ENCODE results near the gene C2orf72.
"Not testable (repeated sequence)": the region's sequence is repeated elsewhere in the genome, so short reads cannot be mapped to it uniquely, and the experiment has no call there.

C2orf72 gene

DNA sequence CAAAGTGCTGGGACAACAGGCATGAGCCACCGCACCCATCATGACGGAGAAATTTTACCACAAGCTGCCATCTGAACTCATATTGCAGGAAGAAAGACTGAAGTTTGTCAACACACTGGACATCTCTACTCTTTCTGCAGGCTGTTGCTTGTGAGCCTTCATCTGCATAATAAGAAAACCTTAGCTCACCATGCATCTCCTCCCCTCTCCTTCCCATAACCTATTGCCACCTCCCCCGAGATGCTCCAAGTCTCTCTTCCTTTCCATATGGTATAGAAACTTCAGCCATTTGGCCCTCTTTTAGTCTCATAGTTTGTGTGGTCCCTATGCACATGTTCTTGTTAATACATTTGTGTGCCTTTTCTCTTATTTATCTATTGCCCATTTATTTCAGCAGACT is 19.1 kb upstream of the C2orf72 start:
- Histone ChIP-seq H3F3A (ENCODE audit: control insufficient read depth, insufficient read depth) (no peaks in the 10 kb centered on the region), H3K79me2 (ENCODE audit: control insufficient read depth, low read length) (no peaks in the 10 kb centered on the region), H3K4me1 (ENCODE audit: control insufficient read depth, low read length) (no peaks in the 10 kb centered on the region), H3K36me3 (ENCODE audit: control insufficient read depth, low read length) (no peaks in the 10 kb centered on the region), H4K20me1 (ENCODE audit: control insufficient read depth, insufficient read depth, low read depth, low read length) (no peaks in the 10 kb centered on the region), H3K4me2 (ENCODE audit: low read length) (no peak overlapping the region), H3K27me3 (ENCODE audit: control insufficient read depth, low read length) (peaks cover 18% of the 10 kb centered on the region), H3K4me3 (ENCODE audit: low read length) (no peak overlapping the region), H3K27ac (ENCODE audit: low read depth, low read length) (no peak overlapping the region), H3K9me2 (replicated peaks; ENCODE audit: control insufficient read depth, low read length) (no peaks in the 10 kb centered on the region), H3K9me3 (ENCODE audit: control insufficient read depth, insufficient read depth, low read length) (no peaks in the 10 kb centered on the region)
- TF ChIP-seq, protein P1, sequence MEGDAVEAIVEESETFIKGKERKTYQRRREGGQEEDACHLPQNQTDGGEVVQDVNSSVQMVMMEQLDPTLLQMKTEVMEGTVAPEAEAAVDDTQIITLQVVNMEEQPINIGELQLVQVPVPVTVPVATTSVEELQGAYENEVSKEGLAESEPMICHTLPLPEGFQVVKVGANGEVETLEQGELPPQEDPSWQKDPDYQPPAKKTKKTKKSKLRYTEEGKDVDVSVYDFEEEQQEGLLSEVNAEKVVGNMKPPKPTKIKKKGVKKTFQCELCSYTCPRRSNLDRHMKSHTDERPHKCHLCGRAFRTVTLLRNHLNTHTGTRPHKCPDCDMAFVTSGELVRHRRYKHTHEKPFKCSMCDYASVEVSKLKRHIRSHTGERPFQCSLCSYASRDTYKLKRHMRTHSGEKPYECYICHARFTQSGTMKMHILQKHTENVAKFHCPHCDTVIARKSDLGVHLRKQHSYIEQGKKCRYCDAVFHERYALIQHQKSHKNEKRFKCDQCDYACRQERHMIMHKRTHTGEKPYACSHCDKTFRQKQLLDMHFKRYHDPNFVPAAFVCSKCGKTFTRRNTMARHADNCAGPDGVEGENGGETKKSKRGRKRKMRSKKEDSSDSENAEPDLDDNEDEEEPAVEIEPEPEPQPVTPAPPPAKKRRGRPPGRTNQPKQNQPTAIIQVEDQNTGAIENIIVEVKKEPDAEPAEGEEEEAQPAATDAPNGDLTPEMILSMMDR (IDR thresholded peaks at IDR 0.05; ENCODE audit: low read depth, low read length, poor library complexity, severe bottlenecking), result no peak
- no peak for TF ChIP-seq EZH2phosphoT487 (IDR thresholded peaks at IDR 0.05; ENCODE audit: borderline replicate concordance, low read length)

DNA sequence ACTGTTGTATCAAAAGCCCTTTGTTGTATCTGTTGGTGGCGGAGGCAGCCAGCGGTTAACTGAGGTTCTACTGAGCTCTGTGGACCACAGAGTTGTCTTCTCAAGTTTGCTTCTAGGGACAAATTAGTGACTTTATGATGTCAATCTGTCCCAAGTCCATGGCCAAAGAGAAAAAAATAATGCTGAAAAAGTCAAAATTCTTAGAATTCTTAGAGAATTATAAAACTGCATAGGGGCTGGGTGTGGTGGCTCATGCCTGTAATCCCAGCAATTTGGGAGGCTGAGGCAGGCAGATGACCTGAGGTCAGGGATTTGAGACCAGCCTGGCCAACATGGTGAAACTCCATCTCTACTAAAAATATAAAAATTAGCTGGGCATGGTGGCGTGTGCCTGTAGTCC is 12.3 kb upstream of the C2orf72 start:
- not testable (repeated sequence) for H3K4me3 ChIP-seq (ENCODE audit: low read length); H3K4me2 ChIP-seq (ENCODE audit: low read length); H3F3A ChIP-seq (ENCODE audit: control insufficient read depth, insufficient read depth); H3K79me2 ChIP-seq (ENCODE audit: control insufficient read depth, low read length); H3K27ac ChIP-seq (ENCODE audit: low read depth, low read length); H3K4me1 ChIP-seq (ENCODE audit: control insufficient read depth, low read length); H3K9me2 ChIP-seq (replicated peaks; ENCODE audit: control insufficient read depth, low read length); H3K36me3 ChIP-seq (ENCODE audit: control insufficient read depth, low read length); H3K9me3 ChIP-seq (ENCODE audit: control insufficient read depth, insufficient read depth, low read length); H4K20me1 ChIP-seq (ENCODE audit: control insufficient read depth, insufficient read depth, low read depth, low read length)
- peaks cover 12% of the 10 kb centered on the region; the same call in 1 of the 2 replicates for H3K27me3 ChIP-seq (ENCODE audit: control insufficient read depth, low read length)

DNA sequence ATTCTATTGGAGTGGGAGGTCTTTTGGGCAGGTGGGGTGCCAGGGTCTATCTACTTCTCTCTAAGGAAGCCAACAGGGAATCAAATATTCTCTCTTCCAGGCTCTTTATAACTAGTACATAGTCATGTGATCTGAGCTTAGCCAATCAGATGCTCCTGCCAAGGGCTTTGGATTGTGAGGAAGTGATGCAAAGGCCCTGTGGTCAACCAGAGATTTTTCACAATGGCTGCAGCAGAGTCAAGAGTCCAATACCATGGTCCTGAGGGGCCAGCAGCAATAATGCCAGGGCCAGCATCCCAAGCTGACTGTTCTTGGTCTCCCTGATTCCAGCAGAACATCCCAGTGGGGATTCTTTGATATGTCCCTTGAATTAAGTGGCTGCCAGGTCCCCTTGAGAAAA is 8.4 kb upstream of the C2orf72 start:
- H3K4me2 ChIP-seq (ENCODE audit: low read length), result no peak overlapping the region
- 0 out of 2 replicates have a peak, but pooled peaks cover 15% of the 10 kb centered on the region for H3K27me3 ChIP-seq (ENCODE audit: control insufficient read depth, low read length)
- no peaks in the 10 kb centered on the region for H3K4me1 ChIP-seq (ENCODE audit: control insufficient read depth, low read length)
- H3K79me2 ChIP-seq (ENCODE audit: control insufficient read depth, low read length), result no peaks in the 10 kb centered on the region
- no peak for TF ChIP-seq EZH2phosphoT487 (IDR thresholded peaks at IDR 0.05; ENCODE audit: borderline replicate concordance, low read length)
- TF ChIP-seq, protein P1 (IDR thresholded peaks at IDR 0.05; ENCODE audit: low read depth, low read length, poor library complexity, severe bottlenecking), result no peak
- H3K27ac ChIP-seq (ENCODE audit: low read depth, low read length), result no peak overlapping the region
- no peaks in the 10 kb centered on the region for H3F3A ChIP-seq (ENCODE audit: control insufficient read depth, insufficient read depth)
- H3K4me3 ChIP-seq (ENCODE audit: low read length), result no peak overlapping the region
- H4K20me1 ChIP-seq (ENCODE audit: control insufficient read depth, insufficient read depth, low read depth, low read length), result no peaks in the 10 kb centered on the region
- H3K36me3 ChIP-seq (ENCODE audit: control insufficient read depth, low read length), result no peaks in the 10 kb centered on the region
- no peaks in the 10 kb centered on the region for H3K9me3 ChIP-seq (ENCODE audit: control insufficient read depth, insufficient read depth, low read length)
- H3K9me2 ChIP-seq (replicated peaks; ENCODE audit: control insufficient read depth, low read length), result no peaks in the 10 kb centered on the region

DNA sequence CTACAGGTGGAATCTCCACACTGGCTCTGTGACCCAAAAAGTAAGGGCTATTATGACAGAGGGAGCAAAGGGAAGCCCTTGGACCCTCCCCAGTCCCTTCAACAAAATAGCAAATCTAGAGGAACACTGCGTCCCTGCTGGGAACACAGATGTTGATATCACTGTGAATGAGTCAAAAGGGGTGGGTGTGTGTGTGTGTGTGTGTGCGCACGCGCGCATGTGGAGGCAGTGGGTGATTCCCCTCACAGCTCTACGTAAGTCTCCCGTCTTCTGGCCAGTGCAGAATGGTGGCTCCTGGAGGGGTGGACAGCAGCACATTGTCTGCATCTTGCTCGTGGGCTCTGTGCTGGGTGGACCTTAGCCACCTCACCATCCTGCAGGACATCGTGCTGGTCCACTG is 7.8 kb upstream of the C2orf72 start:
- H3K79me2 ChIP-seq (ENCODE audit: control insufficient read depth, low read length), result no peaks in the 10 kb centered on the region
- no peaks in the 10 kb centered on the region for H3F3A ChIP-seq (ENCODE audit: control insufficient read depth, insufficient read depth)
- H3K9me3 ChIP-seq (ENCODE audit: control insufficient read depth, insufficient read depth, low read length), result no peaks in the 10 kb centered on the region
- 0 out of 2 replicates have a peak, but pooled peaks cover 15% of the 10 kb centered on the region for H3K27me3 ChIP-seq (ENCODE audit: control insufficient read depth, low read length)
- no peaks in the 10 kb centered on the region for H3K9me2 ChIP-seq (replicated peaks; ENCODE audit: control insufficient read depth, low read length)
- no peaks in the 10 kb centered on the region for H3K36me3 ChIP-seq (ENCODE audit: control insufficient read depth, low read length)
- peaks cover 4% of the 10 kb centered on the region for H3K4me1 ChIP-seq (ENCODE audit: control insufficient read depth, low read length)
- H4K20me1 ChIP-seq (ENCODE audit: control insufficient read depth, insufficient read depth, low read depth, low read length), result no peaks in the 10 kb centered on the region
- no peak overlapping the region for H3K27ac ChIP-seq (ENCODE audit: low read depth, low read length)
- no peak overlapping the region for H3K4me3 ChIP-seq (ENCODE audit: low read length)
- no peak overlapping the region for H3K4me2 ChIP-seq (ENCODE audit: low read length)
- TF ChIP-seq, protein P1 (IDR thresholded peaks at IDR 0.05; ENCODE audit: low read depth, low read length, poor library complexity, severe bottlenecking), result no peak
- TF ChIP-seq EZH2phosphoT487 (IDR thresholded peaks at IDR 0.05; ENCODE audit: borderline replicate concordance, low read length), result no peak
